NOMO-1 treated with DMSO at 0.1 percent for 48 hours (cell line): ENCODE measurements around the gene CPXCR1.
"Not testable (repeated sequence)": the region's sequence is repeated elsewhere in the genome, so short reads cannot be mapped to it uniquely, and the experiment has no call there.

ENCODE experiments used
- DNase-seq: peaks from one replicate; lab custom pipeline; 2025; ENCODE audit not compliant: unreplicated experiment; lab: John Stamatoyannopoulos, UW

Gene CPXCR1

GRCh38 chrX:88746925-88747324, at the start of gene CPXCR1:
Gene CPXCR1, plus strand, starts transcription at chrX:88747225. Its CDS starts 6,190 bp downstream, at chrX:88753415.
- no peak for DNase-seq

DNA sequence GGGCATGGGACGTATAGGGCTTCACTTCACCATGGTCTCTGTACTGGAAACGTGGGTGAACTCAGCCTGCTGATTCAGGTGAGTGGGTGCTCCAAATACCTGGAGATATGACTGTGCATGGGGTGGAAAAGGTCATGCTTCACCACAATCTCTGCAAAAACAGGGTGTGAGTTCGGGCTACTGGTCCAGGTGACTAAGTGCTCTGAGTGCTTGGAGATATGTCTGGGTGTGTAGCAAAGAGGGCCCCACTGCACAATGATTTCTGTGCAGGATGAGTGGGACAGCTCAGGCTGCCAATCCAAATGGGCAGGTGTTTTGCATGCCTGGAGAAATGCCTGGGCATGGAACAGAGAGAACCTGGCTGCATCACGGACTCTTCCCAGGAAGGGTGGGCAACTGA, 11.2 kb upstream of the CPXCR1 start:
- no peak for DNase-seq

DNA sequence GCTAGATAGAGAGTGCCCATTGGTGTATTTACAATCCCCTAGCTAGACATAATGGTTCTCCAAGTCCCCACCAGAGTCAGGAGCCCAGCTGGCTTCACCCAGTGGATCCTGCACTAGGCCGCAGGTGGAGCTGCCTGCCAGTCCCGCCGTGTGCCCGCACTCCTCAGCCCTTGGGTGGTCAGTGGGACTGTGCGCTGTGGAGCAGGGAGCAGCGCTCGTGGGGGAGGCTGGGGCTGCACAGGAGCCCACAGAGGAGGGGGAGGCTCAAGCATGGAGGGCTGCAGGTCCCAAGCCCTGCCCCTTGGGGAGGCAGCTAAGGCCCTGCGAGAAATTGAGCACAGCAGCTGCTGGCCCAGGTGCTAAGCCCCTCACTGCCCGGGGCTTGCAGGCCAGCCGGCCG, 810 bp upstream of the CPXCR1 start:
- DNase-seq = not testable (repeated sequence)

DNA sequence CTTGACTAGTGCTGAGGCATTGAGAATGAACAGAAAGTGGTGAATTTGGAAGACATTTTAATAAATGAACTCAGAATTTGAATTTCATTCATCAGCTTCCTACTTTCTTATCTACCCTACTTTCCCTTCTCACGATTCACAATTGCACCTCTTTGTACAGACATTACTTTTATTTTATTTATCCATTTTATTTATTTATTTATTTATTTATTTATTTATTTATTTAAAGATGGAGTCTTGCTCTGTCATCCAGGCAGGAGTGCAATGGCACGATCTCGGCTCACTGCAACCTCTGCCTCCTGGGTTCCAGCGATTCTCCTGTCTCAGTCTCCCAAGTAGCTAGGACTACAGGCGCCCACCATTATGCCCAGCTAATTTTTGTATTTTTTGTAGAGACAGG, 5.3 kb downstream of the CPXCR1 start:
- not testable (repeated sequence) for DNase-seq

- no peak for DNase-seq
Observed at GRCh38 chrX:88789825-88790224, 42.8 kb downstream of the CPXCR1 start.
